OCI-LY3 (cell line): ENCODE data around the gene SORCS1.

Source experiments
- EZH2phosphoT487 ChIP-seq: fragments of 200-600 bp; shearing (Covaris generic); IDR thresholded peaks from 2 replicates; pipeline ENCODE4 v1.6.1; 2018; ENCODE audit warnings: antibody characterized with exemption, mixed run types, low read depth
- TF ChIP-seq, protein P1 (sequence below): fragments of 200-600, 300-600 bp; sonication (generic); IDR thresholded peaks from 2 replicates; pipeline ENCODE4 v1.5.1; 2014; ENCODE audit warnings: antibody characterized with exemption, low read length, low read depth

DNA sequence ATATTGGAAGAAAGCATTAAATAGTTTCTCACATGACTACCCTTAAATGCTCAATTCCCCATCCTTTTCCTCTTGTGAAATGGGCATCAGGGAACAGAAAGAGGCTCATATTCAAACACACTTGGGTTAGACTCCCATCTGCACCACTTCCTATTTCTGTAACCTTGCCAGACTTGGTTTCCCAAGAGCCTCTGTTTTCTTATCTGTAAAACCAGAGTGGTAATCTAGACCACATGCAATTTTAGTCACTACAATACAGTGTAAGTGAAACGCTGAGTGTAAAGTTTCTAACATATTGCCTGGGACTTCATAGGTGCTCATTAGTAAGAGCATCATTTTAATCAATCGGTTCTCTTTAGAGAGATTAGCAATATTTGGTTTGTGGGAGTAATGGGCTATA is 136.3 kb downstream of the SORCS1 start:
- TF ChIP-seq, protein P1, sequence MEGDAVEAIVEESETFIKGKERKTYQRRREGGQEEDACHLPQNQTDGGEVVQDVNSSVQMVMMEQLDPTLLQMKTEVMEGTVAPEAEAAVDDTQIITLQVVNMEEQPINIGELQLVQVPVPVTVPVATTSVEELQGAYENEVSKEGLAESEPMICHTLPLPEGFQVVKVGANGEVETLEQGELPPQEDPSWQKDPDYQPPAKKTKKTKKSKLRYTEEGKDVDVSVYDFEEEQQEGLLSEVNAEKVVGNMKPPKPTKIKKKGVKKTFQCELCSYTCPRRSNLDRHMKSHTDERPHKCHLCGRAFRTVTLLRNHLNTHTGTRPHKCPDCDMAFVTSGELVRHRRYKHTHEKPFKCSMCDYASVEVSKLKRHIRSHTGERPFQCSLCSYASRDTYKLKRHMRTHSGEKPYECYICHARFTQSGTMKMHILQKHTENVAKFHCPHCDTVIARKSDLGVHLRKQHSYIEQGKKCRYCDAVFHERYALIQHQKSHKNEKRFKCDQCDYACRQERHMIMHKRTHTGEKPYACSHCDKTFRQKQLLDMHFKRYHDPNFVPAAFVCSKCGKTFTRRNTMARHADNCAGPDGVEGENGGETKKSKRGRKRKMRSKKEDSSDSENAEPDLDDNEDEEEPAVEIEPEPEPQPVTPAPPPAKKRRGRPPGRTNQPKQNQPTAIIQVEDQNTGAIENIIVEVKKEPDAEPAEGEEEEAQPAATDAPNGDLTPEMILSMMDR, result no peak
- TF ChIP-seq EZH2phosphoT487, result no peak
